K562 (cell line): ENCODE results near the gene CCDC69. TPM values are rescaled to one million over a fixed set of nuclear protein-coding genes. Genes with fewer than 3 reads are reported as not detected.

Experiments used
- ATAC-seq: fragments of 200-7000 bp; cut with Tn5 transposase; 3 replicates; pipeline ENCODE4 v1.9.1; 2020; ENCODE audit warnings: moderate library complexity
- BruUV-seq: library from RNA; stranded (reverse); fragments of 400-500 nt; replicated peaks from 2 replicates; lab custom pipeline; 2021; lab: Mats Ljungman, UMichigan
- CTCF ChIA-PET: fragments of 300-600 bp; formaldehyde crosslinking; extraction: SDS; loops from one replicate; lab custom pipeline; 2021; ENCODE audit warnings: low intra/inter-chr PET ratio; lab: Yijun Ruan, JAX
- POLR2A ChIA-PET: fragments of 300-600, 350-650 bp; sonication (Branson Sonifier 250); formaldehyde crosslinking; extraction: SDS; loops from one replicate; lab custom pipeline; 2021; ENCODE audit warnings: antibody characterized with exemption, inconsistent platforms; lab: Yijun Ruan, JAX
- DNase-seq, 4 experiments: peaks; one replicate each; pipeline versions ENCODE4 v3.0.0 to v3.0.0-alpha.2; 2011 to 2018; ENCODE audit warnings: low spot score in 3 of 4, mixed read lengths in 3 of 4; ENCODE audit errors: extremely low read depth in 1 of 4
- FAIRE-seq: peaks from 2 replicates; lab custom pipeline; 2011; peaks lifted over from hg19 to GRCh38; lab: Jason Lieb, UNC
- H2AFZ ChIP-seq: 2 replicates; pipeline ENCODE4 v1.6.0; 2011; ENCODE audit warnings: low read depth, low read length, control low read depth, inconsistent platforms
- H3K27ac ChIP-seq: fragments of 200-600 bp; 3 replicates; pipeline ENCODE4 v1.8.0; 2011; ENCODE audit warnings: low read depth, mild to moderate bottlenecking, control low read depth, inconsistent platforms, low read length, moderate library complexity, mixed read lengths; ENCODE audit errors: extremely low read depth
- H3K27me3 ChIP-seq, 2 experiments: fragments of 300-600 bp in 1 of 2; 2 replicates in 1 of 2; 3 replicates in 1 of 2; pipeline versions ENCODE4 v1.6.0 to v1.8.0; 2011; ENCODE audit warnings: inconsistent platforms in 2 of 2, low read length in 2 of 2, mild to moderate bottlenecking in 1 of 2, mixed read lengths in 1 of 2, moderate library complexity in 1 of 2; ENCODE audit not compliant: control insufficient read depth in 2 of 2, insufficient read depth in 2 of 2
- H3K36me3 ChIP-seq: fragments of 300-600 bp; 3 replicates; pipeline ENCODE4 v1.8.0; 2011; ENCODE audit warnings: mild to moderate bottlenecking, low read length, inconsistent platforms; ENCODE audit not compliant: control insufficient read depth, insufficient read depth
- H3K4me1 ChIP-seq, 2 experiments: fragments of 200-600 bp in 1 of 2; replicated peaks in 1 of 2; 2 replicates in 1 of 2; 3 replicates in 1 of 2; pipeline versions ENCODE4 v1.5.1 to v1.8.0; 2011; ENCODE audit warnings: inconsistent platforms in 2 of 2, low read length in 2 of 2, mild to moderate bottlenecking in 1 of 2, mixed read lengths in 1 of 2, moderate library complexity in 1 of 2; ENCODE audit not compliant: control insufficient read depth in 2 of 2, insufficient read depth in 2 of 2
- H3K4me2 ChIP-seq: 2 replicates; pipeline ENCODE4 v1.6.1; 2011; ENCODE audit warnings: low read length, control low read depth, inconsistent platforms, mixed read lengths; ENCODE audit not compliant: insufficient read depth
- H3K4me3 ChIP-seq: fragments of 200-600 bp; sonication (generic), shearing (Covaris generic); 2 replicates; pipeline ENCODE4 v1.5.1; 2016; ENCODE audit warnings: control low read depth, inconsistent platforms
- H3K79me2 ChIP-seq: fragments of 200-600 bp; 3 replicates; pipeline ENCODE4 v1.8.0; 2011; ENCODE audit warnings: low read length, inconsistent platforms; ENCODE audit not compliant: control insufficient read depth, insufficient read depth
- H3K9ac ChIP-seq, 2 experiments: 2 replicates each; pipeline versions ENCODE4 v1.6.0 to v1.6.1; 2011; ENCODE audit warnings: low read depth in 2 of 2, low read length in 2 of 2, control low read depth in 1 of 2, inconsistent platforms in 1 of 2, mild to moderate bottlenecking in 1 of 2, mixed read lengths in 1 of 2; ENCODE audit not compliant: insufficient read depth in 1 of 2
- H3K9me1 ChIP-seq: one replicate; pipeline ENCODE4 v1.6.0; 2011; ENCODE audit warnings: inconsistent platforms, mild to moderate bottlenecking, low read length, moderate library complexity; ENCODE audit not compliant: control insufficient read depth, insufficient read depth
- H3K9me3 ChIP-seq: replicated peaks from 2 replicates; pipeline ENCODE4 v1.5.1; 2011; ENCODE audit warnings: low read depth, low read length, inconsistent platforms; ENCODE audit not compliant: control insufficient read depth, insufficient read depth
- H4K20me1 ChIP-seq: replicated peaks from 2 replicates; pipeline ENCODE4 v1.6.1; 2011; ENCODE audit warnings: low read length, inconsistent platforms, mixed read lengths; ENCODE audit not compliant: control insufficient read depth, insufficient read depth
- CBFA2T3 ChIP-seq: fragments of 450-650 bp; IDR thresholded peaks from 2 replicates; pipeline ENCODE4 v1.6.1; 2017
- CTBP1 ChIP-seq: fragments of 450-650 bp; IDR thresholded peaks from 2 replicates; pipeline ENCODE4 v1.6.1; 2016; ENCODE audit warnings: borderline replicate concordance
- DMBX1 ChIP-seq: fragments of 250-450 bp; sonication (Bioruptor Pico); IDR thresholded peaks from 2 replicates; pipeline ENCODE4 v1.8.0; 2022; ENCODE audit warnings: inconsistent platforms, mild to moderate bottlenecking, moderate library complexity, borderline replicate concordance
- ETV1 ChIP-seq: fragments of 450-650 bp; conservative IDR thresholded peaks from 2 replicates; pipeline ENCODE4 v1.6.1; 2016; ENCODE audit warnings: missing genetic modification characterization, control low read depth, low read depth, missing compliant biosample characterization
- FOSL1 ChIP-seq: fragments of 200-800 bp; sonication (Bioruptor generic); conservative IDR thresholded peaks from 2 replicates; pipeline ENCODE4 v1.6.1; 2016; ENCODE audit warnings: missing genetic modification characterization, missing compliant biosample characterization
- HMBOX1 ChIP-seq: sonication (generic); IDR thresholded peaks from 2 replicates; pipeline ENCODE4 v1.6.1; 2016
- MAFF ChIP-seq: IDR thresholded peaks from 2 replicates; pipeline ENCODE4 v1.6.1; 2012; ENCODE audit warnings: low read length, improper control_type of control experiment
- MYC ChIP-seq, 2 experiments: fragments of 250-450 bp in 1 of 2; sonication (Bioruptor Pico) in 1 of 2; IDR thresholded peaks; 2 replicates each; pipeline versions ENCODE4 v1.5.1 to v1.6.1; 2012 to 2021; ENCODE audit warnings: low read depth in 2 of 2, borderline replicate concordance in 1 of 2, improper control_type of control experiment in 1 of 2, low read length in 1 of 2, mild to moderate bottlenecking in 1 of 2, moderate library complexity in 1 of 2
- NCOA4 ChIP-seq: fragments of 450-650 bp; IDR thresholded peaks from 2 replicates; pipeline ENCODE4 v1.6.1; 2018; ENCODE audit warnings: mild to moderate bottlenecking; ENCODE audit not compliant: partially characterized antibody
- NR2C1 ChIP-seq, 2 experiments: fragments of 450-650 bp; IDR thresholded peaks; 2 replicates each; pipeline ENCODE4 v1.6.1; 2017; ENCODE audit warnings: mild to moderate bottlenecking in 2 of 2, antibody characterized with exemption in 1 of 2, inconsistent platforms in 1 of 2, missing compliant biosample characterization in 1 of 2, missing genetic modification characterization in 1 of 2
- RNF2 ChIP-seq: sonication (generic); IDR thresholded peaks from 2 replicates; pipeline ENCODE4 v1.6.1; 2016
- SMARCE1 ChIP-seq: fragments of 450-650 bp; IDR thresholded peaks from 2 replicates; pipeline ENCODE4 v1.7.1; 2016; ENCODE audit warnings: mild to moderate bottlenecking
- SPI1 ChIP-seq: IDR thresholded peaks from 2 replicates; pipeline ENCODE4 v1.6.1; 2011; ENCODE audit warnings: low read depth, low read length, control low read depth, borderline replicate concordance
- SREBF1 ChIP-seq: fragments of 150-350 bp; IDR thresholded peaks from 2 replicates; pipeline ENCODE4 v1.6.1; 2014; ENCODE audit warnings: antibody characterized with exemption, low read depth, low read length, borderline replicate concordance
- TEAD1 ChIP-seq, 2 experiments: fragments of 450-650 bp in 1 of 2; sonication (generic) in 1 of 2; formaldehyde crosslinking; IDR thresholded peaks; 2 replicates each; pipeline versions ENCODE4 v1.4.0 to v1.8.0; 2020 to 2022; ENCODE audit warnings: mild to moderate bottlenecking in 2 of 2, missing genetic modification reagents in 1 of 2
- VEZF1 ChIP-seq: fragments of 200-800 bp; sonication (Bioruptor generic); IDR thresholded peaks from 2 replicates; pipeline ENCODE4 v1.6.1; 2017; ENCODE audit warnings: missing genetic modification characterization, missing compliant biosample characterization
- ZNF197 ChIP-seq: fragments of 200-800 bp; sonication (Bioruptor generic); IDR thresholded peaks from 2 replicates; pipeline ENCODE4 v1.6.1; 2016; ENCODE audit warnings: low read depth, missing genetic modification characterization, missing compliant biosample characterization
- ZNF3 ChIP-seq: fragments of 250-450 bp; sonication (Bioruptor Pico); IDR thresholded peaks from 2 replicates; pipeline ENCODE4 v1.5.0; 2021; ENCODE audit warnings: mild to moderate bottlenecking, moderate library complexity
- ZNF583 ChIP-seq: fragments of 250-450 bp; sonication (Bioruptor Pico); IDR thresholded peaks from 2 replicates; pipeline ENCODE4 v1.4.0; 2020
- WGBS: fragments of 100-300 bp; shearing (Covaris generic); methylation state at CpG from one replicate; pipeline ENCODE4 v1.1.6; 2016; ENCODE audit warnings: low coverage, mixed read lengths; ENCODE audit not compliant: insufficient coverage; ENCODE audit errors: missing lambda C conversion rate; 5-methylcytosine and 5-hydroxymethylcytosine counted together
- in situ Hi-C: fragments of 300-500 bp; cut with MboI; formaldehyde crosslinking; loops from 4 replicates; pipeline ENCODE4 v1.15.0; 2018; ENCODE audit warnings: inconsistent platforms, mixed read lengths
- intact Hi-C: fragments of 100-400 bp; cut with micrococcal nuclease; formaldehyde crosslinking; loops from 2 replicates; pipeline ENCODE4 v1.14.2; 2022
- polyA plus RNA-seq, 8 experiments: library from polyadenylated mRNA; depleted of rRNA in 4 of 8; stranded (reverse) in 5 of 8; unstranded in 3 of 8; fragments of >200 nt; fragmentation: Nextera tagmentation in 2 of 8; fragmentation: Illumina TruSeq in 1 of 8; extraction: Ambion mirVana in 2 of 8; extraction: Trizol in 1 of 8; gene quantifications; 2 replicates each; pipeline versions ENCODE4 v1.2.1 to v1.2.3, GENCODE V29; 2011 to 2014; ENCODE audit warnings: inconsistent platforms in 1 of 8, missing spikeins in 1 of 8
- total RNA-seq, 7 experiments: library from RNA; depleted of rRNA in 6 of 7; stranded (reverse); fragments of >200 nt in 6 of 7; fragmentation: Illumina TruSeq in 2 of 7; extraction: Trizol in 2 of 7; gene quantifications; 2 replicates each; pipeline versions ENCODE4 v1.2.1 to v1.2.3, GENCODE V29; 2011 to 2021; ENCODE audit warnings: low replicate concordance in 1 of 7

Gene CCDC69
- total and polyA plus RNA-seq, 9 of the 15 experiments (the other 6 are each of a cell fraction or from before 2014, with no cell fraction given): 0.65 to 12.2 (median 7.6) TPM

- no peak for TF ChIP-seq NCOA4
- no peak for TF ChIP-seq SREBF1
Measured at GRCh38 chr5:151257731-151258181, 33.9 kb upstream of the CCDC69 start (continued).

GRCh38 chr5:151255621-151256286, 31.9 kb upstream of the CCDC69 start:
- no TSS peak for BruUV-seq
- H3K27me3 ChIP-seq: no peaks in the 10 kb centered on the region
- H3K27ac ChIP-seq: no peak overlapping the region
- intact Hi-C loops (no loop called here), in situ Hi-C loops (no loop called here)
- CTCF ChIA-PET: no interaction called here
- no peak overlapping the region for H3K4me2 ChIP-seq
- peaks cover 3% of the 10 kb centered on the region; the same call in 2 of the 3 replicates for H3K79me2 ChIP-seq
- H4K20me1 ChIP-seq: no peaks in the 10 kb centered on the region
- H3K9ac ChIP-seq: no peak overlapping the region
- no peaks in the 10 kb centered on the region for H3K9me1 ChIP-seq
- FAIRE-seq (no peak), ATAC-seq (no peak), DNase-seq (peak in 1 of 4 experiments; percentile 24)
- peaks cover 9 to 18% of the 10 kb centered on the region in 2 experiments; a peak in 4 of 5 replicates for H3K4me1 ChIP-seq
- no peaks in the 10 kb centered on the region for H3K9me3 ChIP-seq
- 34% methylated on average over 3 of the region's 3 CpGs for WGBS
- H2AFZ ChIP-seq: no peak overlapping the region
- POLR2A ChIA-PET: no interaction called here
- no peaks in the 10 kb centered on the region; the same call in 2 of the 3 replicates for H3K36me3 ChIP-seq
- no peak overlapping the region for H3K4me3 ChIP-seq
- peak; percentile 14; the same call in 1 of the 2 replicates for TF ChIP-seq ETV1 (tag)
- TF ChIP-seq MYC (IDR thresholded peaks at IDR 0.05; ENCODE audit: low read depth, low read length): 0 out of 2 replicates have a peak, but pooled peaks have one; percentile 24
- TF ChIP-seq MYC (CRISPR knock-in tag; IDR thresholded peaks at IDR 0.05; ENCODE audit: borderline replicate concordance, low read depth): no peak
- no peak for TF ChIP-seq DMBX1 (CRISPR knock-in tag)
- peak; percentile 47; the same call in 1 of the 2 replicates for TF ChIP-seq SPI1
- peak; percentile 24 for TF ChIP-seq CBFA2T3
- 0 out of 2 replicates have a peak, but pooled peaks have one; percentile 17 for TF ChIP-seq ZNF583 (CRISPR knock-in tag)
- no peak for TF ChIP-seq NR2C1 (IDR thresholded peaks at IDR 0.05)
- peak; percentile 50 for TF ChIP-seq NR2C1 (tag; IDR thresholded peaks at IDR 0.05)
- peak; percentile 59; the same call in 1 of the 2 replicates for TF ChIP-seq RNF2
- TF ChIP-seq ZNF3: no peak
- peak; percentile 47; the same call in 1 of the 2 replicates for TF ChIP-seq VEZF1 (CRISPR knock-in tag)
- 0 out of 2 replicates have a peak, but pooled peaks have one; percentile 33 for TF ChIP-seq ZNF197 (CRISPR knock-in tag)
- TF ChIP-seq MAFF: no peak
- peak; percentile 43 for TF ChIP-seq HMBOX1
- TF ChIP-seq CTBP1: peak; percentile 69; the same call in 1 of the 2 replicates
- TF ChIP-seq SMARCE1: peak; percentile 57; the same call in 1 of the 2 replicates
- TF ChIP-seq TEAD1 (CRISPR knock-in tag; IDR thresholded peaks at IDR 0.05): 0 out of 4 replicates have a peak, but pooled peaks of 1 of the 2 experiments have one; percentile 28
- TF ChIP-seq FOSL1 (tag): peak; percentile 39
